HepG2 (cell line): ENCODE data around the gene NNAT. TPM values are rescaled to one million over a fixed set of nuclear protein-coding genes. Genes with fewer than 3 reads are reported as not detected.

Experiments used
- ATF1 ChIP-seq: IDR thresholded peaks from 2 replicates; pipeline ENCODE4 v1.6.1; 2016; ENCODE audit warnings: mild to moderate bottlenecking, control low read depth
- DNMT3B ChIP-seq: conservative IDR thresholded peaks from 2 replicates; pipeline ENCODE4 v1.6.1; 2016; ENCODE audit warnings: missing biosample characterization, control low read depth
- FUBP1 ChIP-seq: sonication (generic); formaldehyde crosslinking; IDR thresholded peaks from 2 replicates; pipeline ENCODE4 v1.5.1; 2020; ENCODE audit warnings: missing genetic modification reagents, mild to moderate bottlenecking, borderline replicate concordance
- HDAC6 ChIP-seq: fragments of 200-600 bp; sonication (generic); IDR thresholded peaks from 2 replicates; pipeline ENCODE4 v1.7.0; 2017; ENCODE audit warnings: mild to moderate bottlenecking, antibody characterized with exemption, low read length, low read depth
- HMGXB4 ChIP-seq, 2 experiments: sonication (generic) in 1 of 2; formaldehyde crosslinking in 1 of 2; IDR thresholded peaks; 2 replicates each; pipeline versions ENCODE4 v1.4.0 to v1.6.1; 2018 to 2020; ENCODE audit warnings: missing genetic modification reagents in 2 of 2, borderline replicate concordance in 1 of 2, low read depth in 1 of 2, mild to moderate bottlenecking in 1 of 2, missing biosample characterization in 1 of 2
- MAFK ChIP-seq, 2 experiments: IDR thresholded peaks in 1 of 2; conservative IDR thresholded peaks in 1 of 2; 2 replicates each; pipeline ENCODE4 v1.6.1; 2011; ENCODE audit warnings: improper control_type of control experiment in 2 of 2, low read length in 2 of 2
- MEF2D ChIP-seq: sonication (generic); formaldehyde crosslinking; IDR thresholded peaks from 2 replicates; pipeline ENCODE4 v1.5.1; 2020; ENCODE audit warnings: mild to moderate bottlenecking, missing genetic modification reagents
- MNT ChIP-seq: fragments of 450-650 bp; IDR thresholded peaks from 2 replicates; pipeline ENCODE4 v1.6.1; 2016
- MTF1 ChIP-seq: sonication (generic); formaldehyde crosslinking; IDR thresholded peaks from 2 replicates; pipeline ENCODE4 v1.5.0; 2020; ENCODE audit warnings: missing genetic modification reagents
- PCBP1 ChIP-seq: fragments of 200-400 bp; formaldehyde crosslinking; IDR thresholded peaks from 2 replicates; pipeline ENCODE4 v1.6.1; 2017; ENCODE audit warnings: mild to moderate bottlenecking, low read depth, low read length, borderline replicate concordance
- PHF5A ChIP-seq: IDR thresholded peaks from one replicate; pipeline ENCODE4 v1.6.1; 2018; ENCODE audit warnings: low read depth, missing genetic modification reagents; ENCODE audit not compliant: unreplicated experiment
- SAP130 ChIP-seq: IDR thresholded peaks from 2 replicates; pipeline ENCODE4 v1.6.1; 2016; ENCODE audit warnings: low read depth
- TAF1 ChIP-seq: sonication (generic); formaldehyde crosslinking; IDR thresholded peaks from 2 replicates; pipeline ENCODE4 v1.4.0; 2020; ENCODE audit warnings: missing genetic modification reagents
- THAP7 ChIP-seq: sonication (generic); formaldehyde crosslinking; IDR thresholded peaks from 2 replicates; pipeline ENCODE4 v1.8.1; 2023; ENCODE audit warnings: mild to moderate bottlenecking, missing genetic modification reagents
- XBP1 ChIP-seq: sonication (generic); formaldehyde crosslinking; IDR thresholded peaks from 2 replicates; pipeline ENCODE4 v1.5.0; 2020; ENCODE audit warnings: missing genetic modification reagents
- ZFP82 ChIP-seq: sonication (generic); formaldehyde crosslinking; IDR thresholded peaks from 2 replicates; pipeline ENCODE4 v1.5.1; 2020; ENCODE audit warnings: mild to moderate bottlenecking, missing genetic modification reagents, borderline replicate concordance
- ZNF280B ChIP-seq: sonication (generic); formaldehyde crosslinking; IDR thresholded peaks from 2 replicates; pipeline ENCODE4 v1.5.0; 2020; ENCODE audit warnings: missing genetic modification reagents, mild to moderate bottlenecking, borderline replicate concordance
- ZNF3 ChIP-seq: IDR thresholded peaks from 2 replicates; pipeline ENCODE4 v1.7.0; 2017; ENCODE audit warnings: inconsistent platforms
- ZNF317 ChIP-seq: sonication (generic); formaldehyde crosslinking; IDR thresholded peaks from 2 replicates; pipeline ENCODE4 v1.5.0; 2020; ENCODE audit warnings: mild to moderate bottlenecking, missing genetic modification reagents
- ZNF431 ChIP-seq: sonication (generic); formaldehyde crosslinking; IDR thresholded peaks from 2 replicates; pipeline ENCODE4 v1.9.0; 2022; ENCODE audit warnings: missing genetic modification reagents, low read depth, mild to moderate bottlenecking, borderline replicate concordance
- ZNF720 ChIP-seq: sonication (generic); formaldehyde crosslinking; IDR thresholded peaks from 2 replicates; pipeline ENCODE4 v1.4.0; 2020; ENCODE audit warnings: missing genetic modification reagents
- ZSCAN31 ChIP-seq: sonication (generic); formaldehyde crosslinking; IDR thresholded peaks from 2 replicates; pipeline ENCODE4 v1.5.0; 2020; ENCODE audit warnings: low read depth, mild to moderate bottlenecking, missing genetic modification reagents
- polyA plus RNA-seq, 8 experiments: library from polyadenylated mRNA; depleted of rRNA in 3 of 8; stranded (reverse) in 7 of 8; unstranded in 1 of 8; fragments of >200 nt; fragmentation: Illumina TruSeq in 4 of 8; extraction: Trizol in 4 of 8; gene quantifications; 2 replicates each; pipeline versions ENCODE4 v1.2.1 to v1.2.3, GENCODE V29; 2011 to 2016; ENCODE audit warnings: low read depth in 4 of 8, missing spikeins in 1 of 8, mixed read lengths in 1 of 8; ENCODE audit not compliant: insufficient read depth in 1 of 8
- total RNA-seq, 5 experiments: library from RNA; depleted of rRNA; stranded (reverse); fragments of >200 nt; fragmentation: Illumina TruSeq; extraction: Trizol; gene quantifications; 2 replicates each; pipeline ENCODE4 v1.2.3, GENCODE V29; 2016; ENCODE audit warnings: low read depth in 1 of 5

The NNAT gene
- total and polyA plus RNA-seq, 2 of the 13 experiments (the other 11 are each of a cell fraction or from before 2014, with no cell fraction given): not detected

- TF ChIP-seq TAF1 (CRISPR knock-in tag) (peak; percentile 97), SAP130 (CRISPR knock-in tag) (peak; percentile 99), MNT (peak; percentile 50; the same call in 1 of the 2 replicates), THAP7 (CRISPR knock-in tag) (0 out of 2 replicates have a peak, but pooled peaks have one; percentile 75), FUBP1 (CRISPR knock-in tag) (no peak), ZNF280B (CRISPR knock-in tag) (peak; percentile 84), ZNF720 (CRISPR knock-in tag) (0 out of 2 replicates have a peak, but pooled peaks have one; percentile 25), DNMT3B (CRISPR knock-in tag) (peak; percentile 76; the same call in 1 of the 2 replicates), HDAC6 (peak; percentile 98; the same call in 1 of the 2 replicates), ATF1 (no peak; the same call in 1 of the 2 replicates), ZNF431 (peak; percentile 86), MTF1 (CRISPR knock-in tag) (no peak), ZNF3 (CRISPR knock-in tag) (no peak), XBP1 (0 out of 2 replicates have a peak, but pooled peaks have one; percentile 53), HMGXB4 (CRISPR knock-in tag; IDR thresholded peaks at IDR 0.05; ENCODE audit: borderline replicate concordance in 1 of 2, low read depth in 1 of 2) (peak; percentile 91 to 98), ZSCAN31 (peak; percentile 95), MEF2D (CRISPR knock-in tag) (peak; percentile 90), MAFK (conservative IDR thresholded peaks at IDR 0.05 in 1 of 2, IDR thresholded peaks at IDR 0.05 in 1 of 2; ENCODE audit: low read length in 2 of 2) (peak; percentile 72 to 75), PHF5A (no peak), ZNF317 (CRISPR knock-in tag) (peak; percentile 82), ZFP82 (peak; percentile 96), PCBP1 (peak; percentile 89)
Measured at GRCh38 chr20:37527638-37528445, 6.8 kb downstream of the NNAT start, which contains the start of gene BLCAP (continued).
